GM12878 (cell line): ENCODE data around the gene HOXD11. TPM values are rescaled to one million over a fixed set of nuclear protein-coding genes. Genes with fewer than 3 reads are reported as not detected.

Experiments used
- ATAC-seq: fragments of 200-7000 bp; cut with Tn5 transposase; 3 replicates; pipeline ENCODE4 v1.9.1; 2020; ENCODE audit warnings: mild to moderate bottlenecking, moderate library complexity
- BruUV-seq: library from RNA; stranded (reverse); fragments of 400-500 nt; replicated peaks from 2 replicates; lab custom pipeline; 2021; lab: Mats Ljungman, UMichigan
- CTCF ChIA-PET: fragments of 300-600 bp; sonication (Branson Sonifier 250); formaldehyde crosslinking; extraction: SDS; loops from one replicate; lab custom pipeline; 2021; ENCODE audit warnings: inconsistent platforms; lab: Yijun Ruan, JAX
- POLR2A ChIA-PET: fragments of 350-600 bp; formaldehyde crosslinking; extraction: SDS; loops from one replicate; lab custom pipeline; 2021; ENCODE audit warnings: inconsistent platforms; lab: Charles Lee
- RAD21 ChIA-PET: fragments of 300-600 bp; sonication (Branson Sonifier 250); formaldehyde crosslinking; loops from one replicate; lab custom pipeline; 2023; ENCODE audit warnings: antibody characterized with exemption; ENCODE audit not compliant: unreplicated experiment; lab: Charles Lee
- SMC1A ChIA-PET: fragments of 300-600 bp; sonication (Branson Sonifier 250); formaldehyde crosslinking; loops from one replicate; lab custom pipeline; 2023; ENCODE audit not compliant: unreplicated experiment, uncharacterized antibody; lab: Charles Lee
- DNase-seq: peaks from one replicate; pipeline ENCODE4 v3.0.0-alpha.2; 2011; ENCODE audit warnings: low read depth, low spot score
- FAIRE-seq: peaks from 3 replicates; lab custom pipeline; 2011; peaks lifted over from hg19 to GRCh38; lab: Jason Lieb, UNC
- H2AFZ ChIP-seq: 2 replicates; pipeline ENCODE4 v1.6.0; 2011; ENCODE audit warnings: low read depth, low read length, control low read depth; ENCODE audit not compliant: control insufficient read depth
- H3K27ac ChIP-seq: 2 replicates; pipeline ENCODE4 v1.5.1; 2011; ENCODE audit warnings: control low read depth; ENCODE audit not compliant: control insufficient read depth, insufficient read depth
- H3K27me3 ChIP-seq, 2 experiments: replicated peaks in 1 of 2; 2 replicates each; pipeline versions ENCODE4 v1.6.0 to v1.6.1; 2011; ENCODE audit warnings: low read length in 1 of 2; ENCODE audit not compliant: control insufficient read depth in 2 of 2, insufficient read depth in 2 of 2
- H3K36me3 ChIP-seq, 2 experiments: 2 replicates each; pipeline ENCODE4 v1.5.1; 2011; ENCODE audit warnings: low read length in 1 of 2; ENCODE audit not compliant: control insufficient read depth in 2 of 2, insufficient read depth in 2 of 2
- H3K4me1 ChIP-seq: 2 replicates; pipeline ENCODE4 v1.6.1; 2011; ENCODE audit warnings: mild to moderate bottlenecking, low read length, moderate library complexity, mixed read lengths; ENCODE audit not compliant: control insufficient read depth, insufficient read depth
- H3K4me2 ChIP-seq: 2 replicates; pipeline ENCODE4 v1.6.0; 2011; ENCODE audit warnings: control low read depth; ENCODE audit not compliant: control insufficient read depth, insufficient read depth
- H3K4me3 ChIP-seq: fragments of 200-600 bp; sonication (generic); 2 replicates; pipeline ENCODE4 v1.5.1; 2016
- H3K79me2 ChIP-seq: 2 replicates; pipeline ENCODE4 v1.6.0; 2011; ENCODE audit warnings: low read length; ENCODE audit not compliant: control insufficient read depth, insufficient read depth
- H3K9ac ChIP-seq: 2 replicates; pipeline ENCODE4 v1.8.0; 2011; ENCODE audit warnings: low read length, control low read depth, mixed read lengths; ENCODE audit not compliant: control insufficient read depth, insufficient read depth
- H3K9me3 ChIP-seq: replicated peaks from 3 replicates; pipeline ENCODE4 v1.5.1; 2011; ENCODE audit warnings: mild to moderate bottlenecking, low read length; ENCODE audit not compliant: control insufficient read depth, insufficient read depth
- H4K20me1 ChIP-seq: 2 replicates; pipeline ENCODE4 v1.6.0; 2011; ENCODE audit not compliant: control insufficient read depth, insufficient read depth
- BCL11A ChIP-seq: IDR thresholded peaks from 2 replicates; pipeline ENCODE4 v1.6.1; 2011; ENCODE audit warnings: low read depth, low read length
- KLF5 ChIP-seq: fragments of 450-650 bp; IDR thresholded peaks from 2 replicates; pipeline ENCODE4 v1.6.1; 2014; ENCODE audit warnings: mild to moderate bottlenecking; ENCODE audit not compliant: partially characterized antibody
- WGBS: methylation state at CpG from one replicate; pipeline ENCODE4 v1.1.6; 2016; ENCODE audit warnings: low lambda C conversion rate; ENCODE audit not compliant: insufficient replicate concordance, insufficient coverage; ENCODE audit errors: missing lambda C conversion rate; 5-methylcytosine and 5-hydroxymethylcytosine counted together
- in situ Hi-C: fragments of 300-500 bp; cut with MboI; formaldehyde crosslinking; loops from 9 replicates; pipeline ENCODE4 v1.14.3; 2018; ENCODE audit warnings: mixed read lengths
- intact Hi-C: fragments of 100-400 bp; cut with micrococcal nuclease; formaldehyde crosslinking; loops from one replicate; pipeline ENCODE4 v1.14.2; 2022; ENCODE audit not compliant: unreplicated experiment
- polyA plus RNA-seq, 11 experiments: library from polyadenylated mRNA; depleted of rRNA in 4 of 11; unstranded in 6 of 11; stranded (reverse) in 5 of 11; fragments of >200 nt; fragmentation: Nextera tagmentation in 4 of 11; fragmentation: Illumina TruSeq in 1 of 11; extraction: Ambion mirVana in 4 of 11; extraction: Trizol in 1 of 11; gene quantifications; 1 replicate in 1 of 11; 2 replicates in 10 of 11; pipeline versions ENCODE4 v1.2.1 to v1.2.3, GENCODE V29; 2011 to 2016; ENCODE audit warnings: inconsistent platforms in 2 of 11, missing spikeins in 2 of 11, low read depth in 1 of 11
- total RNA-seq, 4 experiments: library from RNA; depleted of rRNA in 3 of 4; stranded (reverse); fragments of >200 nt in 3 of 4; fragmentation: Illumina TruSeq in 1 of 4; extraction: Trizol in 1 of 4; gene quantifications; 2 replicates each; pipeline versions ENCODE4 v1.2.1 to v1.2.3, GENCODE V29; 2013 to 2021

Gene HOXD11
- total and polyA plus RNA-seq, 10 of the 15 experiments (the other 5 are each of a cell fraction or from before 2014, with no cell fraction given) = not detected

- H3K36me3 ChIP-seq = no peaks in the 10 kb centered on the region
- no peak overlapping the region for H3K27ac ChIP-seq
- FAIRE-seq (no peak), DNase-seq (no peak), ATAC-seq (no peak)
- no peak overlapping the region for H2AFZ ChIP-seq
- no TSS peak for BruUV-seq
- SMC1A ChIA-PET = interaction anchor here (1.1 to 5.3 kb wide), 7 partner anchors 11 to 1009 kb away, joined by 3 to 58 read pairs (median 12); no protein-coding TSS in a partner anchor
- intact Hi-C loops (no loop called here), in situ Hi-C loops (loop anchor here (25.0 kb wide), 1 partner anchor 1198 kb away; no protein-coding TSS in a partner anchor)
- H3K79me2 ChIP-seq = no peaks in the 10 kb centered on the region
- POLR2A ChIA-PET = no interaction called here
- no peak overlapping the region for H3K4me2 ChIP-seq
- no peak overlapping the region for H3K4me3 ChIP-seq
- 42% methylated on average over 28 of the region's 28 CpGs for WGBS
- no peak for TF ChIP-seq KLF5
- no peak for TF ChIP-seq BCL11A
- CTCF ChIA-PET = interaction anchor here (0.7 to 8.6 kb wide), 17 partner anchors 12 to 1010 kb away, joined by 3 to 157 read pairs (median 10); no protein-coding TSS in a partner anchor
- RAD21 ChIA-PET = interaction anchor here (0.8 to 3.7 kb wide), 7 partner anchors 13 to 498 kb away, joined by 3 to 76 read pairs (median 4); no protein-coding TSS in a partner anchor
- H4K20me1 ChIP-seq = no peaks in the 10 kb centered on the region
- no peaks in the 10 kb centered on the region for H3K4me1 ChIP-seq
- peaks cover 2 to 11% of the 10 kb centered on the region in 2 experiments for H3K27me3 ChIP-seq
- no peaks in the 10 kb centered on the region; the same call in 2 of the 3 replicates for H3K9me3 ChIP-seq
- no peak overlapping the region for H3K9ac ChIP-seq
Measured at GRCh38 chr2:176138923-176139660, 32.0 kb downstream of the HOXD11 start.
